Measurements from ENCODE around the gene TRRAP.

- TF ChIP-seq CTCF (IDR thresholded peaks at IDR 0.05) (no peak), POLR2A (IDR thresholded peaks at IDR 0.05) (no peak)
These were observed 43.4 kb upstream of the TRRAP start for GRCh38 chr7:98834949-98835348.

All from esophagus squamous epithelium (tissue), 4 donors.